SK-N-DZ (cell line): ENCODE results near the gene SGO2.
"Not testable (repeated sequence)": the region's sequence is repeated elsewhere in the genome, so short reads cannot be mapped to it uniquely, and the experiment has no call there.

Source experiments
- DNase-seq: peaks from one replicate; pipeline ENCODE4 v3.0.0-alpha.2; 2015; ENCODE audit warnings: low spot score

SGO2 gene

DNA sequence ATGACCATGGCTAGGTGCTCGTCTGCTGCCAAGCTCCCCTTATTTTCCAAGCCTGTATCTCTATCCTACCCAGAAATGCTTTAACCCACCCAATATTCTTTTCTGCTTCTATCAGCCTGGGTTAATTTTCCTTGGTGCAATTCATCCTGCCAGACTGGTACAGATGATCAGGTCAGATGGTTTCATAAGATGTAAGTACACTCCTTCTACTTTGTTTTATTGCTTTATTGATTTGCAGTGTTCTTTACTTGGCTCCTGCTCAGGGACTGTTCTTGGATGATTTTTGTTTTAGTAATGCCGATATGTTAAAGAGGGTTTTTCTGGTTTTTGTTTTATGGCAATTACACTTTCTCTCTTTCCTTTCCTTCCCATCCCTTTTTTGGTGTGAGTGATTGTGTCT, 2.4 kb upstream of the SGO2 start:
- DNase-seq, result no peak

DNA sequence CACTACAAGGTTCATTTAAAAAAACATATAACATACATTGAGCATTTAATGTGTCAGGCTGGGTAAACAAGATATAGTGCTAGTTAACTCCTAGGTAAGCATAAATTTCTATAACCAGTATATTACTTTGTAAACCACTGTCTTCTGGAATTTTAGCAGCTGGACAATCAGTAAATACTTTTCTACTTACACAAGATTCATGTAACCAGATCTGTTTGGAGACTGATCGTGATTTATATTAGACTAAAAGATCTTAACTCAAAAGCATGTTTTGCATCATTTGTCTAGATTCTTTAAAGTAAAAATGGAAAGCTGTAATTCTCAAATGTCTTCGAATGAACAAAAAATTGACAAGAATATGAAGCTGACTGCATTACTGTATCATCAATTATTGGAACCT, 941 bp upstream of the SGO2 start:
- no peak for DNase-seq

DNA sequence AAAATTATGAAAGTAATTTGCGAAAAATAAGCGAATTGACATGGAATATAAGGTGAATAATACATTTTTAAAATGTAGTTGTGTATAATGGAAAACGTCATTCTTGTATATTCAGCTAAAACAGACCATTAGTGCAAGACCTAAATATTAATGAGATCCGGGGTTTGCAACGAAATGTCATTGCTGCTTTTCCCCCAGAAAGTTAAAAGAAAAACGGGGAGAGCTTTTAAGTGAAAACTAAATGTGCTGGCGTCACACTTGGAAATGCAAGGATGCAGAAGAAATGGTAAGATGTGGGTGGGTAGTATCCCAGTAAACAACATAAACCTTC, 491 bp upstream of the SGO2 start:
- no peak for DNase-seq

- DNase-seq, result no peak
Observed at GRCh38 chr2:200528228-200528627, 2.2 kb downstream of the SGO2 start.

DNA sequence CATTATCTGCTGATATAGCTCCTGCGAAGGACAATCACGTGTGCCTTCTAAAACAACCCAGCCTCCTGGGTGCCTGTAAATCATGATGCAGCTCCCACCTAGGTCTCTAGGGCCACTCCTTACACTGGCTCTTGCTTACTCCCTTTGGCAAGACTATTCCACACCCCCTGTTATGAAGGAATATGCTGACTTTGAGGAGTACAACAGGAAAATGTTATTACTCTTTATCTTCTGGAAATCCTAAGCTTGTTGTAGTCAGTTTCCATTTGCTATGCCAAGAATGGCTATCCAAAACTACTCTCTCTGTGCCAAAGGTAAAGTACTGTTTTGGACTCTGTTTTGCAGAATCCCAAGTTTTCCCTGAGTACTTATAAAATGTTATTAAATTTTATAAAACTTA, 7.7 kb downstream of the SGO2 start:
- no peak for DNase-seq

- DNase-seq, result no peak
Observed at GRCh38 chr2:200534572-200534971, 8.6 kb downstream of the SGO2 start.

DNA sequence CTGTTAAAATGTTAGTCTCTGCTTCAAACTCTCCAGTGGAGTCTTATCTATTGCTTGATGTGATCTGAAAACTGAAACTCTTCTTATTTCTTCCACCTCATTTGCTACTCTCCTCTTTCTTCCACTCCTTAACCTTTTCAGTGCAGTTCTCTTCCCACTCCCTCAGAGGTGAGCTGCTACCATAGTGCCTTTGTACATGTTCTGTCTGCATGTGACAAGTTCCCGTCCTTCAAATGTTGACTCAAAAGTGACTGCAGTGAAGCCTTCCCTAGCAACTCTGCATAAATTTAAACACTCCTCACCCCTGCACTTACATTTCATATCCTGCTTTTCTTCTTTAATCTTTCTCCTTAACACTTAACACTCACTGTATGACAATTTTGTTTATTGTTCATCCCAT, 12.1 kb downstream of the SGO2 start:
- no peak for DNase-seq

- DNase-seq, result no peak
Observed at GRCh38 chr2:200540793-200541192, 14.8 kb downstream of the SGO2 start.

DNA sequence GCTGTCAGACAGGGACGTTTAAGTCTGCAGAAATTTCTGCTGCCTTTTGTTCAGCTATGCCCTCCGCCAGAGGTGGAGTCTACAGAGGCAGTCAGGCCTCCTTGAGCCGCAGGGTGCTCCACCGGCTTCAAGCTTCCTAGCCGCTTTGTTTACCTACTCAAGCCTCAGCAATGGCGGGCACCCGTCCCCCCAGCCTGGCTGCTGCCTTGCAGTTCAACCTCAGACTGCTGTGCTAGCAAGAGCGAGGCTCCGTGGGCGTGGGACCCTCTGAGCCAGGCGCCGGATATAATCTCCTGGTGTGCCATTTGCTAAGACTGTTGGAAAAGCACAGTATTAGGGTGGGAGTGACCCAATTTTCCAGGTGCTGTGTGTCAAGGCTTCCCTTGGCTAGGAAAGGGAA, 40.6 kb downstream of the SGO2 start:
- DNase-seq, result not testable (repeated sequence)

DNA sequence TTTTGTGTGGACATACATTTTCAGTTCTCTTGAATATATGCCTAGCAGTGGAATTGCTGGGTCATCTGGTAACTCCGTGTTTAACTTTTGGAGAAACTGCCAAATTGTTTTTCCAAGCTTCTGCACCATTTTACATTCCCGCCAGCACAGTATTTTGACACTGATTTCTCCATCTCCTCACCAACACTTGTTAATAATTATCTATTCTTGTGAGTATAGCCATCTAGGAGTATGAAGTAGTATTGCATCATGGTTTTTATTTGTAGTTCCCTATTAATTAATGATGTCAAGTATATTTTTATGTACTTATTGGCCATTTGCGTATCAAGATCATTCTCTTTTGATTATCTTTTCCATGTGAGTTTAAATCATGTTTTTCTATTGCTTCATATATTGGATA, 41.9 kb downstream of the SGO2 start:
- no peak for DNase-seq

DNA sequence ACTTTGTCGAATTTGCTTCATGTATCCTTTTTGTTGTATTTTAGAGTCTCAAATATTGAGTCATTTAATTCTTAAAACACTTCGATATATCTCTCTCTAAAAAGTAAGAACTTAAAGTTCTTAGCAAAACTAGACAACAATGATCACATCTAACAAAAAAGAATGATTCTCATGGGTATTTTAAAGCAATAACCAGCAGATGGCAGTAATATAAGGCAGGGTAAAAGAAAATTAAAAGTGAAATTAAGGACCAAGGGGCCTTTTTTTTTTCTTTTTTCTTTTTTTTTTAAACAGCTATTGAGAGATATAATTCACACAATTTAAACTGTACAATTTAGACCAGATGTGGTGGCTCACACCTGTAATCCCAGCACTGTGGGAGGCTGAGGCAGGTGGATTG, 50.0 kb downstream of the SGO2 start:
- no peak for DNase-seq

DNA sequence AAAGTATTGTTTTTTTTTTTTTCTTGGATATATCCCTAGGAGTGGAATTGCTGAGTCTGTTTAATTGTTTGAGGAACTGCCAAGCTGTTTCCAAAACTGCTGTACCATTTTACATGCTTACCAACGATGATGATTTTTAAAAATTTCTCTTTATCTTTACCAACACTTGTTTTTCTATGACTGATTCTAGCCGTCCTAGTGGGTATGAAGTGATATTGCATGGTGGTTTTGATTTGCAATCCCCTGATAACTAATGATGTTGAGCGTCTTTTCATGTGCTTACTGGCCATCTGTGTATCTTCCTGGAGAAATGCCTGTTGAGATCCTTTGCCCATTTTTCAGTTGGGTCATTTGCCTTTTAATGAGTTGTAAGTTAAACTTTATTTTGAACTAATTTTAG, 51.0 kb downstream of the SGO2 start:
- no peak for DNase-seq

GRCh38 chr2:200578778-200579177, 52.8 kb downstream of the SGO2 start:
- DNase-seq, result peak; percentile 29

DNA sequence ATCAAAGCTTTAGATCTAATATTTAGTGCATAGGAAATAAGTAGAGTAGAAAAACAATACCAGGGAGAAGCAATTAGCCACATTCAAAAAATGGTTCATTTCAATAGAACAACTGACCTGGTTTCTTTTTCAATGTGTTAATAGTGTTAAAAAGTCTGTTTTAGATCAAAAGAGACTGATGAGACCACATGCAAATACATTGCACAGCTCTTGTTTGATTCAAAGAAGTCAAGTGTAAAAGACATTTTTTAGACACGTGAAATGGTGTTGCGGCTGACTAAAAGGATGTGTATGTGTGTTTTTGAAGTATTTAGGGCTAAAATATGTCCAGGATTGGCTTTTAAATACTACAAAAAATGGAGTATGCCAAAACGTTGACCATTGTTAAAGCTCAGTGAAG, 58.6 kb downstream of the SGO2 start:
- no peak for DNase-seq

DNA sequence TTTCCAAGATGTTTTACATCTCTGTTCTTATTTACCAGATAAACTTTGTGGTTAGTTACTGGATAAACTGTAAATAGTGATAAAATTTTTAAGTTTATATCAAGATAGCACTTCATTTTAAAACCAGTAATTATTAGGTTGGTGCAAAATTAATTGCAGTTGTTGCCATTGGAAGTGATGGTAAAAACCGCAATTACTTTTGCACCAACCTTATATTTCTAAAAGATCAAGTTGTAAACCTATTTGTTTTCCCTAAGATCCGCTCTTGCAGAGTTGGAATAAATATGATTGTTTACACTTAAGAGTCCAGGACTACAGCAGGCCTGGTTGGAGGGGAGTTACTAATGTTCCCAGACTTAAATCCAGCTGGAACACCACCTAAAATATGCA, 59.3 kb downstream of the SGO2 start:
- DNase-seq, result no peak

DNA sequence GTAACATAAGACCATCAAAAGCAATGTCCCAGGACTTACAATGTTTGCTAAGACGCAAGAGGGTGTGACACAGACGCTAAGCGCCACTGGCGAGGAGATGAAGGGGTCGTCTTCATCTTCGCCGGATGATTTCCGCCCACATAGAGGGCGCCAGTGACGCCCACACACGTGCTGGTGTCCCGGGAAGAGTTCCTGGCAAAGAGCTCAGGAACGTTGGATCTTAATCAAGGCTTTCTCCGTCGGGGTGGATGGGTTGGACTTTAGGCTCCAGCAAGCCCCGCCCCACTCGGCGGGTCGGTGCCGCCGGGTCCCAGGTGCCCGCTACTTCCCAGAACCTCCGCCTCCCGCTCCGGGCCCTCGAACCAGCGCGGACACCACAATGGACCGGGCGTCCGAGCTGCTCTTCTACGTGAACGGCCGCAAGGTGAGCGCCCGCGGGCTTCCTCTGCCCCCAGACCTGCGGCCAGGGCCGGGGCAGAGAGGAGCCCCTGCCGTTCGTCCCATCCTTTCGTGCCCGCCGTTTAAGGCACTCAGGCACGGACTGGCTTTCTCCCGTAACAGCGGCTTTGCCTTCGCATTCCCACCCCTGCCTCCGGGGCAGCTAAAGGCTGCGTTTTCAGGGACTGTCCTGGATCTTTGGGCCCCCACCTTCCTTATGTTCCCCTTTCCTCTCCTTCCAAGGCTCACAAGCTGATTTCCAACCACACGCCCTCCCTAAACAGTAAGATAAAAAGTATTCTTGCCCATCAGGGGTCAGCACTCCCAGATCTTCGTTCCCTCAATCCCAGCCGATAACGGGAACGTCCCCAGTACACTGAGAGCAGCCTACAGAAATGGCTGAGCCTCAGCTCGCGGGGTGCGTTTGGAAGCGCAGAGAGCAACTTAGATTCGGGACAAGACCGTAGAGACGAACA, 60.0 kb downstream of the SGO2 start, which contains the start of gene AOX1:
Gene AOX1 (plus strand): TSS at position 285 of the 914 bp plus-strand sequence. CDS start 95 bp downstream, at position 380.
- no peak for DNase-seq

GRCh38 chr2:200586644-200586975, 60.6 kb downstream of the SGO2 start:
- no peak for DNase-seq

- no peak for DNase-seq
Observed at GRCh38 chr2:200587007-200587616, 61.1 kb downstream of the SGO2 start.

- no peak for DNase-seq
Observed at GRCh38 chr2:200588076-200588678, 62.2 kb downstream of the SGO2 start.

DNA sequence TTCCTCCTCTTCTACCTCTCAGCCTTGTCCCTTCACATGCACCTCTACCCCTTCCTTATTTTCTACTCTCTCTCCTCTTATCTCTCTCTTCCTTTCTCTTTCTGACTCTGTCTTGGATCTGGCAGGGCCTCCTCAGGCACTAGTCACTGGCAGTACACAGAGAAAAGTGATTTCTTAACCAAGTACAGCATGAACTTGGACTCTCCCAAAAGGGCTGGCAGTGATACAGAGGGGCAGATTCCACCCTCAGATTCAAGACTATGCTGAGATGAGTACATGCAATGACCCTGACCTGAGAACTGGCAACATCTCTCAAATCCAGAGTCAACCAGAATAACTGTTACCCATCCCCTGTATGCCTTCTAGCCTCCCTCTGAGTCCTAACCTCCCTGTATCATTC, 64.1 kb downstream of the SGO2 start:
- no peak for DNase-seq

DNA sequence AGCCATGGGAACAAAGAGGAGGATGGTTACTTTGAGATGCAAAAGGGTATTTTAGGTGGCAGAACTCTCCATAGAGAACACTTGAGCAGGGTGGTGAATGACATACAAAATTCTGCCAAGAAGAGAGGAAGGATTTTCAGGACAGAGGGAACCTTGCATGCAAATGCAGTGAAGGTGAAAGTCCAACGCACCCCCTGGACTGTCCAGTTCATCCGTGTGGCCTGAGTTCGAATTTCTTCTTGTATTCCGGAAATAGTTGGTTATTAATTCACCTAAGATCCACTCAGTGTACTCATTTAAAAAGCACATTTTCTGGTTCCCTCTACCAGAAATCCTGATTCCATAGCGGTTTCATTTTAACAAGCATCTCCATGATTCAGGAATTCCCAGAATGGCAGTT, 65.3 kb downstream of the SGO2 start:
- DNase-seq, result no peak

- DNase-seq, result no peak
Observed at GRCh38 chr2:200592406-200593075, 66.5 kb downstream of the SGO2 start.
